Head of caudate nucleus (tissue), 42 donors: ENCODE measurements around the gene MDFIC.

Experiments
- DNase-seq, 42 donors: peaks; one replicate each; pipeline versions ENCODE4 v3.0.0 to v3.0.0-alpha.2; 2020 to 2021; ENCODE audit warnings: mixed read lengths in 7 of 42
- intact Hi-C: fragments of 100-400 bp; cut with DNase I; formaldehyde crosslinking; loops from one replicate; pipeline ENCODE4 v1.15.0; 2022

The MDFIC gene

GRCh38 chr7:115059321-115059720 lies 137.4 kb downstream of the MDFIC start:
- no peak for DNase-seq
- intact Hi-C loops = no loop called here

GRCh38 chr7:115060095-115060870 lies 138.4 kb downstream of the MDFIC start:
- intact Hi-C loops = no loop called here
- no peak for DNase-seq

- no peak for DNase-seq
- intact Hi-C loops = no loop called here
Observed at GRCh38 chr7:115066050-115066449, 144.2 kb downstream of the MDFIC start.

GRCh38 chr7:115066634-115067033 lies 144.7 kb downstream of the MDFIC start:
- no peak for DNase-seq
- intact Hi-C loops = no loop called here

- no peak for DNase-seq
- intact Hi-C loops = no loop called here
Observed at GRCh38 chr7:115068220-115068619, 146.3 kb downstream of the MDFIC start.
